ENCODE measurements around the gene SETD1B.
"Not testable (repeated sequence)": the region's sequence is repeated elsewhere in the genome, so short reads cannot be mapped to it uniquely, and the experiment has no call there.

The SETD1B gene

DNA sequence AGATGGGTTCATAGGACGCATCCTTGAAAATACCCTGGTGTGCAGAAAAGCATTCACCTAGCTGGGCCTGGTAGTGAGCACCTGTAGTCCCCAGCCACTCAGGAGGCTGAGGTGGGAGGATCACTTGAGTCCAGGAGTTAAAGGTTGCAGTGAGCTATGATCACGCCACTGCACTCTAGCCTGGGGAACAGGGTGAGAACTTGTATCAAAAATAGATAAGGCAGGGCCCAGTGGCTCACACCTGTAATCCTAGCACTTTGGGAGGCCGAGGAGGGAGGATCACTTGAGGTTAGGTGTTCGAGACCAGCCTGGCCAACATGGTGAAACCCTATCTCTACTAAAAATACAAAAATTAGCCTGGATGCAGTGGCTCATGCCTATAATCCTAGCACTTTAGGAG lies 56.9 kb downstream of the SETD1B start:
- not testable (repeated sequence) for DNase-seq

- no peak for DNase-seq
These were observed 57.9 kb downstream of the SETD1B start for GRCh38 chr12:121861636-121862254.

DNA sequence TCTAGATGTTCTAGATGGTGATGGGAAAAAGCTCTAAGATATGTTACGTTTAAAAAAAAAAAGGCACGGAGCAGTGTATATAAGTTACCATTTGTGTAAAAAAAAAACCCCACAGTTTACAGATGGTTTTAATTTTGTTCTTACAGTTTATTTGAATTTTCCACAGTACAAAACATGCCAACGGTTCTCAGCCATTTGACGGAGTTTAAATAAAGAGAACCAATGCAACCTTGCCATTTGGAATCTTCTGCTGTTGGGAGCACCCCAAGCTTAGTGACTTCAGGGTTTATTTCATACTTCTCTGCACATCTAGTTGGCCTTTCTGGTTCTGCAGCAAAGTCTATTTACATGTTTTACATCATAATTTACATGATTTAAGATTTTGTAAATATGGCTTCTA lies 62.5 kb downstream of the SETD1B start:
- DNase-seq, result no peak

GRCh38 chr12:121869229-121869628 lies 65.4 kb downstream of the SETD1B start:
- not testable (repeated sequence) for DNase-seq

GRCh38 chr12:121871467-121871866 lies 67.7 kb downstream of the SETD1B start:
- DNase-seq, result no peak

DNA sequence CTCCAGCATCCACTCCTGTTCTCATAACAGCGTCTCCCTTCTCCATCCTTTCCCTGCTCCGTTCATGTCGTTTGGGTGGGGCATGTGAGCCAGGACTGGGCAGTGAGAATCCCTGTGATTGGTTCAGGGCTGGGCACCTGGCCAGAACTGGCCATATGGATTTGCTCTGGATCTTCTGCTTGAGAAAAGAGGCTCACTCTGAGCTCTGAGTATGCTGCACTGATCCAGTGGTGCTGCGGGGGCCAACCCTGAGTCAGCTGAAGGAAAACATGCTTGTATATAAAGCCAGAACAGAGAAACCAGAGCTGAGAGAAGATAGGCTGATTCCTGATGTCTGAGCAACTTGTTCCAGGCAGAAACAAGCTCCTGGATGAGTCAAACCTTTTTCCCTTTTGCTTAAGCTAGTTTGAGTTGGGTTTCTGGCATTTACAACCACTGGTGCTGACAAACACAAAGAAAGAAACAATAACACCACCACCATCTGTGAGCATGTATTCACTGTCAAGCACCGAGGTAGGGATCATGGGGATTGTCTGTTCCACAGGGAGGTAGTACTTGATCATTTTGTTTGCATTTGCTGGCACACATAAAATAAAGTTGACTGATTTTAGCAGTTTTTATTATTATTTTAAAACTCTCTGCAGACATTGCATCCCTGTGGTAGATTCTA lies 68.9 kb downstream of the SETD1B start:
- DNase-seq, result no peak

GRCh38 chr12:121873216-121873569 lies 69.4 kb downstream of the SETD1B start:
- no peak for DNase-seq

- no peak for DNase-seq
These were observed 70.3 kb downstream of the SETD1B start for GRCh38 chr12:121874071-121874470.

- DNase-seq, result no peak
These were observed 71.8 kb downstream of the SETD1B start for GRCh38 chr12:121875582-121875981.

DNA sequence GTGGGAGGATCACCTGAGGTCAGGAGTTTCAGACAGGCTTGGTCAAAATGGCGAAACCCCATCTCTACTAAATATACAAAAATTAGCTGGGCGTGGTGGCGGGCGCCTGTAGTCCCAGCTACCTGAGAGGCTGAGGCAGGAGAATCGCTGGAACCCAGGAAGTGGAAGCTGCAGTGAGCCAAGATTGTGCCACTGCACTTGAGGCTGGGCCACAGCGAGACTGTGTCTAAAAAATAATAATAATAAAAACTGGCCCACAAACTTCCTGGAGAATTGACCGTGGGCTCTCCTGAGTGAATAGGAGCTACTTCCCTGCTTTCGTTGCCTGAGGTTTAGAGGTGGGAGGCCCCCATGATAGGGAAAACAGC lies 72.3 kb downstream of the SETD1B start:
- not testable (repeated sequence) for DNase-seq
